Naive thymus-derived CD8-positive, alpha-beta T cell (primary cell): Measurements from ENCODE around the gene TBC1D9B. TPM values are rescaled to one million over a fixed set of nuclear protein-coding genes. Genes with fewer than 3 reads are reported as not detected.

Experiments used
- ATAC-seq, 2 donors: fragments of 150-1000 bp; cut with Tn5 transposase in 1 of 2; sonication (Bioruptor Pico), chemical (Tn5 transposase) in 1 of 2; 1 replicate in 1 of 2; 2 replicates in 1 of 2; pipeline ENCODE4 v1.10.0; 2021; ENCODE audit warnings: mild to moderate bottlenecking in 2 of 2, moderate library complexity in 2 of 2
- POLR2A ChIA-PET: fragments of 350-600 bp; sonication (Branson Sonifier 250); formaldehyde crosslinking; loops from one replicate; lab custom pipeline; 2021; ENCODE audit warnings: antibody characterized with exemption; lab: Charles Lee
- DNase-seq, 10 donors: peaks; one replicate each; pipeline versions ENCODE4 v3.0.0 to v3.0.0-alpha.2; 2020 to 2022
- H3K27ac Mint-ChIP-seq, 10 donors: one replicate each; pipeline ENCODE4 v1.8.0; 2020 to 2022; ENCODE audit warnings: mild to moderate bottlenecking in 10 of 10, mixed read lengths in 10 of 10, moderate library complexity in 4 of 10, inconsistent platforms in 1 of 10
- H3K27me3 Mint-ChIP-seq, 5 donors: one replicate each; pipeline ENCODE4 v1.8.0; 2021 to 2022; ENCODE audit warnings: mixed read lengths in 5 of 5
- H3K36me3 Mint-ChIP-seq, 3 donors: one replicate each; pipeline ENCODE4 v1.8.0; 2020 to 2022; ENCODE audit warnings: mixed read lengths in 3 of 3, mild to moderate bottlenecking in 2 of 3, inconsistent platforms in 1 of 3
- H3K4me1 Mint-ChIP-seq, 4 donors: one replicate each; pipeline ENCODE4 v1.8.0; 2021 to 2022; ENCODE audit warnings: mixed read lengths in 4 of 4
- H3K4me3 Mint-ChIP-seq, 10 donors: one replicate each; pipeline ENCODE4 v1.8.0; 2020 to 2022; ENCODE audit warnings: mild to moderate bottlenecking in 10 of 10, mixed read lengths in 10 of 10, moderate library complexity in 6 of 10, inconsistent platforms in 1 of 10
- H3K9me3 Mint-ChIP-seq, 9 donors: one replicate each; pipeline ENCODE4 v1.8.0; 2020 to 2022; ENCODE audit warnings: mixed read lengths in 9 of 9, mild to moderate bottlenecking in 3 of 9, inconsistent platforms in 1 of 9, moderate library complexity in 1 of 9
- polyA plus RNA-seq, 3 donors: library from polyadenylated mRNA; unstranded; fragments of 300-500 nt; fragmentation: Illumina TruSeq; gene quantifications; one replicate each; pipeline ENCODE4 v1.2.3, GENCODE V29; 2021
- total RNA-seq, 8 experiments: library from RNA in 2 of 8; stranded (reverse) in 2 of 8; gene quantifications; one replicate each; pipeline ENCODE4 v1.2.3 and lab custom pipeline; 2021 to 2026

The TBC1D9B gene
- total and polyA plus RNA-seq, 5 experiments from 2014 or later, result 11.0 to 89.2 (median 40.6) TPM

DNA sequence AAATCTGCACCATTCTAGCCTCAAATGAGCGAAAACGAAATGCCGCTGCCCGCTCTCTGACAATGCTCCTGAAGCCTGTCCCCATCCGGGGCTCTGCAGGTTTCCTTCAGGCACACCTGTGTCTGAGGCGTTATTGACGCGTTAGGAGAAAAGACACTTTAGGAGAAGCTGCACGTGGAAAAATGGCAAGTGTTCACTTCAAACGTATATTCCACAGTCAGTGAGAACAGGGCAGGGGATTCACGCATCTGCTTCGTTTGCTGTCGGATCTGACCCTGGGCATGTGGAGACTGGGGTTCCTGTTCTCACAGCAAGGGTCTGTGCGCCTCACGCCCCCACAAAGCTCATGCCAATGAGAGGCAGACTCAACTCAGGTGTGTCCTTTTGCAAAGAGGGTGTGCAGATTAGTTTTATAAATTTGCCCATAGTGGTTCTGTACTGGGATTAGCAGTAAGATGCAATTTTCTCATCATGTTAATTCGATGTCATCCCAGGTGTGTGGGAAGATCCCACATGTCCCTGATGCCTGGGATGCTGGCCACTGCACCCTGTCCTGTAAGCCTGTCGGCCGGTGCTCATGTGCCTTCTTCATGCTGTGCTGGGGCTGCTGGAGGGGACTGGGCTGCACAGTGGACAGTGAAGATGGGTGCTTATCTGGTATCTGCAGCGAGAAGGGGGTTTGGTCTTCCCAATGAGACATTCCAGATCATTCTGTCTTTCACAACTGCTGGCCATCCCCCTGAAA, 11.2 kb upstream of the TBC1D9B start:
- H3K36me3 Mint-ChIP-seq, result no peaks in the 10 kb centered on the region
- peaks cover 0 to 9% (median 2%) of the 10 kb centered on the region in 5 donors for H3K27me3 Mint-ChIP-seq
- ATAC-seq (no peak), DNase-seq (no peak)
- peak overlapping the region in 3 of 10 donors; percentile 46 to 61 (median 52) for H3K27ac Mint-ChIP-seq
- H3K9me3 Mint-ChIP-seq, result no peaks in the 10 kb centered on the region
- H3K4me1 Mint-ChIP-seq, result peaks cover 0 to 7% (median 5%) of the 10 kb centered on the region in 4 donors
- POLR2A ChIA-PET, result interaction anchor here (0.5 kb wide), 1 partner anchor 152 kb away, joined by 4 read pairs; no protein-coding TSS in a partner anchor
- no peak overlapping the region for H3K4me3 Mint-ChIP-seq

DNA sequence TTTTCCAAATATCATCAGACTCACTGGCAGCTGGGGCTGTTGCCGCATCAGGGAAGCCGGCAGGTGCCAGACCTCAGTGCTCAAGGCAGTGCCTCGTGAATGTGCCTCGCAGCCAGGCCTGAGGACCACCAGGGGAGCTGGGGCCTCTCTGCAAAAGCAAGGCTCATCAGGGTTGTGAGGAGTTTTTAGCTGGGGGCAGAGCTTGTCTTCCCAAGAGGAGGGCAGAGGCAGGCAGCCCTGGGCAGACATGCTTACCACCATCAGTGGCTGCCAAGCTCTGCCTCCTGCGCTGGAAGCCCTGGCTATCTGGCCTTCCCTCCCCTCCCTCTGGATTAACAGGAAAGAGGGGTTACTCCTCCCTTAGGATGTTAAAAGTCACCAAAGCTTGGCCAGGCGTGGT, 8.8 kb upstream of the TBC1D9B start:
- ATAC-seq, result no peak
- POLR2A ChIA-PET, result interaction anchor here (0.6 to 1.4 kb wide), 2 partner anchors 10 to 59 kb away, joined by 3 read pairs; no protein-coding TSS in a partner anchor
- Mint-ChIP-seq H3K27ac (no peak overlapping the region), H3K4me1 (peaks cover 0 to 7% (median 5%) of the 10 kb centered on the region in 4 donors), H3K9me3 (no peaks in the 10 kb centered on the region), H3K4me3 (no peak overlapping the region), H3K36me3 (no peaks in the 10 kb centered on the region), H3K27me3 (peaks cover 0 to 9% (median 2%) of the 10 kb centered on the region in 5 donors)
- DNase-seq, result no peak

DNA sequence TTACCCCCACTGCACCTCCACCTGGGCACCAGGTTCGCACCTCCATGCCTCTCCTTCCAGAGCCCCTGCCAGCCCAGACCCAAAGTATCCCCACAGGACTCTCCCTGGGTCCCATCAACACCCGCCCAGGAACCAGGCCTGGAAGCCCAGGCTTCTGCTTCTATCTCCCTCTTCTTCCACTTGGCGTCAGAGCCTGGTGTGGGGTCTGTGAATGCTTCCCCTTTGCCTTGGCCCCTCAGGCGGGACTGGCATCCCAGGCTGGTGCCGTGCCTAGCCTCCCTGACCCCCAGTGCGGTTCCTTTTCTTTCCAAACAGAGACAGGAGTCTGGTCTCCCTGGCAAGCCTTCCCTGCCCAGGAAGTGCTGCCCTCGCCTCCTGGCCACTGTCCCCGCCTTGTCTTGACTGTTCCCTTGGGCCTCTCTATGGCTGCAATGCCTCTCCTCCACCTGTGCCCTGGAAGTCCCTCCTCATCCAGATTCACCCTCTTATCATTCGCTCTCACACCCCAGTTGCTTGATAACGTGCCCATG, 7.8 kb upstream of the TBC1D9B start:
- H3K4me3 Mint-ChIP-seq, result no peak overlapping the region

DNA sequence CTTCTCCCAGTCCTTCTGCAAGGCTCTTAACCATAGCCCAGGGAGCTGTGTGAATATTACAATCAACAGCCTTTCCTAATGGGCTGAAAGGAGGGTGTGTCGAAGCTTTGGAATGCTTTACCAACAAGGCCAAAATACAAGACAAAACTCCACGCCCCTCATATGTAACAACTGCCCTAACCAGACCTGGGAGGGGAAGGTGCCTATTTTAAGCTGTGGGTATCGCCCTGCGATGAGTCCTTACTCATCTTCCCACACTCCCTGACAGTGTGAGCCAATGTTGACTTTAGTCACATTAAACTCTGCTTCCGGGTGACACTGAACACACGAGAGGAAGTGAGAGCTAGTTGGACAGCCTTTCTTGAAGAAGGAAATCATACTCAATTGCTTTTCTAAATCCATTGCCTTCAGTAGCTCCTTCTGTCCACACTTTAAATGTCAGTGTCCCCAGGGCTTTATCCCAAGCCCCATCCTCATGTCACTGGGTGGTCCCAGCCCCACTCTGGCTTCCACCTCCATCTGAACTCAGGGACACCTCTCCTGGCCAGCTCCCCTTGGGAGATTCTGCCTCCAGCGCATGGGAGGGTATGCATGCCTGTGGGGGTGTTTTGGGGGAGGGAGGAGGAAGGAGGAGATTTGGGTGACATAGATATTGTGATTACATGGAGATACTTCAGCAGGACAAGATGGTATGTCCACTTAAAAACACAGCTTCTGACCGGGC, 6.5 kb upstream of the TBC1D9B start:
- Mint-ChIP-seq H3K27me3 (peaks cover 0 to 9% (median 0%) of the 10 kb centered on the region in 5 donors), H3K27ac (peak overlapping the region in 1 of 10 donors; percentile 67), H3K4me1 (peaks cover 1 to 10% (median 2%) of the 10 kb centered on the region in 4 donors), H3K4me3 (no peak overlapping the region), H3K36me3 (no peaks in the 10 kb centered on the region), H3K9me3 (no peaks in the 10 kb centered on the region)
- DNase-seq, result no peak
- no peak for ATAC-seq
- POLR2A ChIA-PET, result interaction anchor here (1.2 kb wide), 1 partner anchor 112 kb away, joined by 3 read pairs; no protein-coding TSS in a partner anchor

More for the DNA sequence above, 7.8 kb upstream of the TBC1D9B start:
- H3K36me3 Mint-ChIP-seq, result no peaks in the 10 kb centered on the region
- H3K27me3 Mint-ChIP-seq, result peaks cover 0 to 9% (median 2%) of the 10 kb centered on the region in 5 donors
- peaks cover 0 to 7% (median 5%) of the 10 kb centered on the region in 4 donors for H3K4me1 Mint-ChIP-seq
- ATAC-seq, result no peak
- H3K9me3 Mint-ChIP-seq, result no peaks in the 10 kb centered on the region
- H3K27ac Mint-ChIP-seq, result peak overlapping the region in 2 of 10 donors; percentile 21 to 25
- DNase-seq, result no peak
- POLR2A ChIA-PET, result no interaction called here

DNA sequence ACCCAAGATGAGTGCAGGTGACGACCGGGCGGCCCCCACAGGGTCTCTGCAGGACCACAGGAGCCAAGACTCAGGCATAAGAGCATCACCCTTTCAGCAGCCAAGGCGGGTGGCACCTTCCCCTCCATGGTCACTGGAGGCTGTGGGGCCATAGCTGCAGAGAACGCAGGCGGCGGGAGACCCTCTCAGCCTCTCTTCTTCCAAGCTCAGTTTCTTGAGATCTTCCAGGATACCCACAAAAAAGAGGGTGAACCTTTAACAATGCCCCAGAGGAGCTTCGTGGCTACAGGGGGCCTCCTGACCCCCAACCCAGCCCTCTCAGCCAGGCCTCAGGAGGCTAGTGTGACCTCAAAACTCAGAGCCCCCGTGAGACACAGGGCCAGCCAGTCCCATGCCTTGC, 5.8 kb upstream of the TBC1D9B start:
- POLR2A ChIA-PET, result interaction anchor here (1.2 kb wide), 1 partner anchor 111 kb away, joined by 3 read pairs; no protein-coding TSS in a partner anchor
- Mint-ChIP-seq H3K27me3 (peaks cover 0 to 4% (median 0%) of the 10 kb centered on the region in 5 donors), H3K27ac (no peak overlapping the region), H3K9me3 (no peaks in the 10 kb centered on the region), H3K36me3 (no peaks in the 10 kb centered on the region), H3K4me1 (peaks cover 0 to 15% (median 4%) of the 10 kb centered on the region in 4 donors), H3K4me3 (no peak overlapping the region)
- no peak for DNase-seq
- ATAC-seq, result no peak

DNA sequence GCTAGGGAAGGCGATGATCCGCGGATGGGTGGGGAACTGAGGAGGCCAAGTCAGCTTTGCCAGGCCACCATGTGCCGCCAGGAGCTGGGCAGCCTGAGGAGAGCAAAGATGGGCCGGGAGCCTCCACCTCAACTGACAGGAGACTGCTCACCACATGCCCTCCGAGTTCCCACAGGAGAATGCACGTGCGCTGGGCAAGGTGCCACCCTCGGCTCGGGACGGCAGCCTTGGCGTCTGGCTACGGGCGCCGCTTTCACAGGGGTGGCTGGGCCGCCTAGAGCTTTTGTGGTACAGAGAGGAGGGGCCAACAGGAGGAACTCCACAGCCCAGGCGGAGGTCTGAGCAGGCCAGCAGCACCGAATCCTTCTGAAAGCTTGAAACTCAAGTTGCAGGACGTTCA, 5.3 kb upstream of the TBC1D9B start:
- H3K27me3 Mint-ChIP-seq, result peaks cover 0 to 4% (median 0%) of the 10 kb centered on the region in 5 donors
- H3K4me1 Mint-ChIP-seq, result peaks cover 0 to 17% (median 5%) of the 10 kb centered on the region in 4 donors
- H3K9me3 Mint-ChIP-seq, result no peaks in the 10 kb centered on the region
- ATAC-seq (no peak), DNase-seq (no peak)
- peak overlapping the region in 1 of 10 donors; percentile 62 for H3K27ac Mint-ChIP-seq
- POLR2A ChIA-PET, result no interaction called here
- no peak overlapping the region for H3K4me3 Mint-ChIP-seq
- H3K36me3 Mint-ChIP-seq, result no peaks in the 10 kb centered on the region

DNA sequence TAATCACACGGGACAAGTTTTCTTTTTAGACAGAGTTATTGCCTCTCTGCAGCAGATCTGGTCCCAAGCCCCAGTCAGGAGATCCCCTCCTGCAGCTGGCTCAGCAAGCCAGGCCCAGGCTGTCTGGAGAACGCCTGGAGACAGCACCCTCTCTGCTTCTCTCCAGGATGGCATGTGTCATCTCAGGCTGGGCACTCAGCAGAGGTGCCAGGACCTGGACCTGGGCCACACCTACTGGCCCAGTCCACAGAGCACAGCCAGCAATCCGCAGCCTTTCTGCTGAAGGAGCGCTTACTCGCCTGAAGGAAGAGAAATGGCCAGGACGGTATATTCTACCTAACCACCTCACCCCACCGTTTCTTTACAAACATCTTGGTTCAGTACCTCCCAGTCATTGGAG, 4.7 kb upstream of the TBC1D9B start:
- POLR2A ChIA-PET, result no interaction called here
- H3K27ac Mint-ChIP-seq, result no peak overlapping the region
- ATAC-seq (no peak), DNase-seq (no peak)
- no peak overlapping the region for H3K4me3 Mint-ChIP-seq
- H3K9me3 Mint-ChIP-seq, result no peaks in the 10 kb centered on the region
- H3K36me3 Mint-ChIP-seq, result no peaks in the 10 kb centered on the region
- H3K27me3 Mint-ChIP-seq, result peaks cover 0 to 4% (median 0%) of the 10 kb centered on the region in 5 donors
- H3K4me1 Mint-ChIP-seq, result peaks cover 0 to 18% (median 5%) of the 10 kb centered on the region in 4 donors

DNA sequence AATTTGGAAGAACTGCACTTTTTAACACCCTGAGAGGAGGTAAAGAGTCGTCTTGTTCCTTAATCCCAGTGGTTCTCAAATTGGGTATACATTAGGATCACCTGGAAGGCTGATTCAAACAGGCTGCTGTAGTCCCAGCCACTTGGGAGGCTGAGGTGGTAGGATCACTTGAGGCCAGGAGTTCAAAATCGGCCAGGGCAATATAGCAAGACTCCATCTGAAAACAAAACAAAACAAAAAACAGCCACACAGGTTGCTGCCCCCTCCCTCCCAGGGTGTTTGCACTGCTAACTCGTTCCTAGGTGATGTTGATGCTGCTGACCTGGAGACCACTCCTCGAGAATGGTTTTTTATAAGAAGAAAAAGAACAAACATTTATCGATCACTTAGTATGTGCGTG, 1.5 kb upstream of the TBC1D9B start:
- Mint-ChIP-seq H3K9me3 (no peaks in the 10 kb centered on the region), H3K36me3 (peaks cover 0 to 13% (median 0%) of the 10 kb centered on the region in 3 donors), H3K27ac (peak overlapping the region in 8 of 10 donors; percentile 17 to 63 (median 54)), H3K4me1 (peaks cover 3 to 36% (median 26%) of the 10 kb centered on the region in 4 donors), H3K27me3 (no peaks in the 10 kb centered on the region), H3K4me3 (peak overlapping the region; percentile 28 to 76 (median 48))
- DNase-seq, result no peak
- POLR2A ChIA-PET, result interaction anchor here (0.6 to 1.3 kb wide), 2 partner anchors 75 to 107 kb away, joined by 3 to 6 read pairs; no protein-coding TSS in a partner anchor
- ATAC-seq, result no peak

DNA sequence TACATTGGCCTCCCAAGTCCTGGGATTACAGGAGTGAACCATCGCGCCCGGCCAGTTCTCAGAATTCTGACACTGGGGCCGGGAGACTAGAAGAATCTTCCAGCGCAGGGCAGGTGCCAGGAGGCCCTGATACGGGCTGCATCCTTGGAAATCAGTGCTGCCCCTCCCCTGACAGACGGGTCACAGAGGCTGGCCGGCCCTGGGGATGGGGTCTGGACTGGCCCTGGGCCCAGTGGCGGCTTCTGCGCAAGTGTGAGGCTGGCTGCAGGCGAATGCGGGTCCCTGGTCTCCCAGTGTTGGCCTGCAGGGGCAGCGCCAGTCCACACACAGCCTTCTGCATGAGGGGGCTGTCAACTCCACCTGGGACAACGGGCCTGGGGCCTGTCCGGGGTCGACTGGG, 831 bp upstream of the TBC1D9B start:
- no peak for ATAC-seq
- POLR2A ChIA-PET, result interaction anchor here (0.8 to 1.3 kb wide), 2 partner anchors 48 to 106 kb away, joined by 3 to 6 read pairs; no protein-coding TSS in a partner anchor
- no peaks in the 10 kb centered on the region for H3K9me3 Mint-ChIP-seq
- H3K27me3 Mint-ChIP-seq, result no peaks in the 10 kb centered on the region
- no peak for DNase-seq
- peak overlapping the region; percentile 60 to 91 (median 86) for H3K4me3 Mint-ChIP-seq
- H3K4me1 Mint-ChIP-seq, result peaks cover 6 to 34% (median 27%) of the 10 kb centered on the region in 4 donors
- peak overlapping the region in 7 of 10 donors; percentile 31 to 83 (median 59) for H3K27ac Mint-ChIP-seq
- H3K36me3 Mint-ChIP-seq, result peaks cover 0 to 17% (median 0%) of the 10 kb centered on the region in 3 donors

DNA sequence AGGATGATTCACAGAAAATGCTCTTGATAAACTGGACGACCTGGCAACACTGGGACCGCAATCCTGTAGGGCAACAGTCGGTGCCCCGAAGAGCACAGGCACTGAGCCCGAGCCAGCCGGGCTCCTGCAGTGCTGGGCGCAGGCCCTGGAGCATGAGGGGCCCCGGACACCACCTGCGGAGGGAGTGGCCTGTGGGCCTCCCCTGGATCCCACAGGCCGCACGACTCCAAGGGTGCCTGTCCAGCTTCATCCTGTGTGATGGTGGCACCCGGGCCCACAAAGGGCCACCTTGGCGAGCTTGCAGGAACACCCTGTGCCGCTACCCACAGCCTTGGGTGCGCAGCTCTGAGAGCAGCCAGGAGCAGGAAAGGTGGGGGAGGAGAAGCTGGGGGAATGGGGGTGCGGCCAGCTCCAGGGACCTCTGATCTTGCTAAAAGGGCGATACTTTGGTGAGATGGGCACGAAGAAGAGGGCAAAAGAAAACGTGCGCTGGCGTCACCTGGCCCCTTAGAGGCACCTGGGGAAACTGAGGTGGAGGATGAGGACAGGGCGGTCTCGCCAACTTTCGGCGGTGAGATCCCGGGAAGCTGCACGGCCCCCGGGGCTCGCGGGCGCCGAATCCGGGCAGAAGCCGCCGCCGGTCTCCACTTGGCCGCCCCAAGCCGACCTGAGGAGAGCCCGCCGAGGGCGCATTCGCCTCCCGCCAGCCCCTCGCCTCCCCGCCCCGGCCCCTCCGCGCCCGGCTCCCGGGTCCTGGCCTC, 722 bp downstream of the TBC1D9B start:
- H3K27me3 Mint-ChIP-seq, result no peaks in the 10 kb centered on the region
- H3K4me3 Mint-ChIP-seq, result peak overlapping the region; percentile 82 to 95 (median 89)
- H3K27ac Mint-ChIP-seq, result peak overlapping the region in 8 of 10 donors; percentile 59 to 91 (median 86)
- H3K9me3 Mint-ChIP-seq, result no peaks in the 10 kb centered on the region
- ATAC-seq (peak; percentile 7 to 34), DNase-seq (peak in 8 of 10 donors; percentile 11 to 37 (median 24))
- POLR2A ChIA-PET, result interaction anchor here (0.8 to 1.3 kb wide), 7 partner anchors 10 to 107 kb away, joined by 3 to 6 read pairs (median 3); partner anchors contain the start of gene MRNIP
- H3K36me3 Mint-ChIP-seq, result peaks cover 0 to 21% (median 0%) of the 10 kb centered on the region in 3 donors
- peaks cover 8 to 34% (median 28%) of the 10 kb centered on the region in 4 donors for H3K4me1 Mint-ChIP-seq

DNA sequence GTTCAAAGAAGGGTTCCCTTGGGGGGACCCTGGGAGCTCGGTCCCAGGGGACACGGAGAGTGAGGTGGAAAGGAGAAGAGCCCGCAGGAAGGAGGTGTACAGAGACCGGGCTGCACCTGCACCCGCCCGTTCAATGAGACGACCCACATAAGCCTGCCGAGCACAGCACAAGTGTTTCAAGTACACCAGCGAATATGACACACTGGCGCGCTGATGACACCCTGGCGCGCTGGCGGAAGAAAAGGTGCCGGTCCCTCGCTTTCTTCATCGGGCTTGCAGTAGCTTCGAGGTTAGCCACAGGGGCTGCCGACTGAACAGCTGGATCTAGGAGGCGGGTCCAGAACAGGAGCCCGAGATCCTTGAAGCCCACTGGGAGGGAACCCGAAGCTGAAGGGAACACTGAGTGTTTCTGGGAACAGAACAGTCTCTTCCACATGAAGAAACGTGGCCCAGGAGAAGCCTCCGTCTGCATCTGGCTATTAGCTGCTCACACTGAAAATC, 1.4 kb downstream of the TBC1D9B start:
- peaks cover 0 to 23% (median 0%) of the 10 kb centered on the region in 3 donors for H3K36me3 Mint-ChIP-seq
- DNase-seq (peak in 3 of 10 donors; percentile 2 to 15 (median 4)), ATAC-seq (no peak)
- H3K27me3 Mint-ChIP-seq, result no peaks in the 10 kb centered on the region
- H3K9me3 Mint-ChIP-seq, result no peaks in the 10 kb centered on the region
- POLR2A ChIA-PET, result interaction anchor here (0.8 to 1.3 kb wide), 7 partner anchors 10 to 106 kb away, joined by 3 to 6 read pairs (median 3); partner anchors contain the start of gene MRNIP
- H3K27ac Mint-ChIP-seq, result peak overlapping the region in 9 of 10 donors; percentile 14 to 68 (median 53)
- peaks cover 10 to 34% (median 28%) of the 10 kb centered on the region in 4 donors for H3K4me1 Mint-ChIP-seq
- H3K4me3 Mint-ChIP-seq, result peak overlapping the region; percentile 76 to 95 (median 88)
